K562 treated with DMSO at 1 percent for 24 hours (cell line): ENCODE data around the gene C19orf33. TPM values are rescaled to one million over a fixed set of nuclear protein-coding genes. Genes with fewer than 3 reads are reported as not detected.

Experiments used
- total RNA-seq: library from RNA; unstranded; fragments of 300-600 nt; gene quantifications from 2 replicates; pipeline ENCODE4 v1.2.3, GENCODE V29; 2022; ENCODE audit warnings: low read depth; ENCODE audit not compliant: insufficient read depth

C19orf33 gene
- total RNA-seq = not detected in 2 replicates

GRCh38 chr19:38303517-38304351 lies at the start of gene C19orf33:
C19orf33 (plus strand) TSS chr19:38304251; CDS start chr19:38304262, 11 bp downstream.

GRCh38 chr19:38264486-38265212 lies 39.4 kb upstream of the C19orf33 start, which contains the start of gene SPINT2:
SPINT2 (plus strand) TSS chr19:38264573; CDS start chr19:38264893, 320 bp downstream.

DNA sequence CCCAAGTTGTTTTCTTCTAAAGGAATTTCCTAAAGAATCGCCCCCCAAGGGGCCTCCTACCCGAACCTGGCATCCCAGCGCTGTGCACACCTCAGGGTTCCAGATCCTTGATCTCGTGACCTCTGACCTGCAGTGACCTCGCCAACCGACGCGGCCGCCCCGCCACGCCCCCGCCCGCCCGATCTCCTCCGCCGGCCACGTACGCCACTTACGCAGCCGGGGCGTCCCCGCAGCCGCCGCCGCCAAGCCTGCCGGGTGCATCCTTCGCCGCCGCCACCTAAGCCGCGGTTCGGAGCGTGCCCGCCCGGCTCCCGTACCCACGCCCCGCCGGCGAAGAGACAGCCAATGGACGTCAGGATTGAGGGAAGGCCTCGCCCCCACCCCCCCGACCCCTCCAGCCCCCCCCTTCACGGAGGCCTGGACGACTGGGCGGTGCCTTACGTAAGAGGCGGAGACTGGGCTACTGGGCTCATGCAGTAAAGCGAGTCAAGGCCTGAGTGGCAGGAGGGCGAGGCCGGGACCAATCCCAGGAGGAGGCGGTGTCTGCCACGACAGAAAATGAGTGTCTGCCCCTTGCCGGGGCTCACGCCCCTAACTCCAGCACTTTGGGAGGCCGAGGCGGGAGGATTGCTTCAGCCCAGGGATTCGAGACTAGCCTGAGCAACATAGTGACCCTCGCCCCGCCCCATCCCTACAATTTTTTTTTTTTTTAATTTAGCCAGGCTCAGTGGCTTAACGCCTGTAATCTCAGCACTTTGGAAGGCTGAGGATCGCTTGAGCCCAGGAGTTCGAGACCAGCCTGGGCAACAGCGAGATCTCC lies 11.8 kb downstream of the C19orf33 start, which contains the start of gene YIF1B:
Gene YIF1B, minus strand, starts transcription at position 291 of the 820 bp plus-strand sequence. Its CDS starts 30 bp downstream, at position 261.

GRCh38 chr19:38319421-38320258 lies 15.6 kb downstream of the C19orf33 start, which contains the start of gene KCNK6:
KCNK6 (plus strand) TSS chr19:38319845; CDS start chr19:38319951, 106 bp downstream.

Other genes with a start within 250 kb of the C19orf33 start
- 2.8 and 3.0 TPM in 2 replicates for gene DPF1, start 80.0 kb upstream of the C19orf33 start, total RNA-seq
- 60.5 and 72.2 TPM in 2 replicates for gene PPP1R14A, start 47.9 kb upstream of the C19orf33 start, total RNA-seq
- 0.75 TPM in 1 of 2 replicates, not detected in the other for gene SPINT2, start 39.7 kb upstream of the C19orf33 start, total RNA-seq
- 377 and 406 TPM in 2 replicates for gene YIF1B, start 11.7 kb downstream of the C19orf33 start, total RNA-seq
- gene KCNK6, start 15.6 kb downstream of the C19orf33 start, total RNA-seq = 0.13 and 0.29 TPM in 2 replicates
- gene CATSPERG, start 31.6 kb downstream of the C19orf33 start, total RNA-seq = 0.87 TPM in 1 of 2 replicates, not detected in the other
- 395 and 440 TPM in 2 replicates for gene PSMD8, start 70.3 kb downstream of the C19orf33 start, total RNA-seq
- 0.65 and 2.0 TPM in 2 replicates for gene GGN, start 83.8 kb downstream of the C19orf33 start, total RNA-seq
- gene SPRED3, start 84.4 kb downstream of the C19orf33 start, total RNA-seq = 1.3 and 1.7 TPM in 2 replicates
- 44.4 and 47.5 TPM in 2 replicates for gene FAM98C, start 98.8 kb downstream of the C19orf33 start, total RNA-seq
- 18.2 and 20.0 TPM in 2 replicates for gene RASGRP4, start 122.0 kb downstream of the C19orf33 start, total RNA-seq
- gene RYR1, start 129.4 kb downstream of the C19orf33 start, total RNA-seq = 1.7 and 2.9 TPM in 2 replicates